Hepatocyte (in vitro differentiated cells): Measurements from ENCODE around the gene TAPT1.

Experiments
- EZH2 ChIP-seq: fragments of 200-600 bp; sonication (generic); IDR thresholded peaks from 2 replicates; pipeline ENCODE4 v1.6.1; 2016; ENCODE audit warnings: antibody characterized with exemption, mild to moderate bottlenecking, borderline replicate concordance
- EZH2phosphoT487 ChIP-seq: fragments of 200-600 bp; sonication (generic); IDR thresholded peaks from one replicate; pipeline ENCODE4 v1.6.1; 2018; ENCODE audit warnings: antibody characterized with exemption, mild to moderate bottlenecking, low read depth, moderate library complexity; ENCODE audit not compliant: unreplicated experiment, severe bottlenecking
- TF ChIP-seq, protein P1 (sequence below): fragments of 200-600 bp; sonication (generic); IDR thresholded peaks from 2 replicates; pipeline ENCODE4 v1.5.1; 2016; ENCODE audit warnings: antibody characterized with exemption, mild to moderate bottlenecking; ENCODE audit not compliant: poor library complexity

DNA sequence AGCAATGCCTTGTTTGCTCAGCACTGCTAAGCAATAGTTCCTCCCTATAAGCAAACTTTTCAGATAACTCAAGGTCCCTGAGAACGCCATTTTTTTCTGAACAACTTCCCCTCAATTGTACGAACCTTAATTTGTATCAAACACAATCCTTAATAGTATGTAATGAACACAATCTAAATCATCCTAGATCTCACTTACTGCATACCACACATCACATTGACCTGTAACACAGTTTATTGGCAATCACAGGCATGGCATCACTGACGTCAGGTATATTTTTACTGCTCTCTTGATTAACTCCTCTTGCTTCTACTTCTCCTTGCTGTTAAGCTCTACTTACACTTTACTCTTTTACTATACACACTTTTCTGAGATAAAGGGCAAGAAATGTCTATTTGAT lies 67.0 kb downstream of the TAPT1 start:
- TF ChIP-seq, protein P1, sequence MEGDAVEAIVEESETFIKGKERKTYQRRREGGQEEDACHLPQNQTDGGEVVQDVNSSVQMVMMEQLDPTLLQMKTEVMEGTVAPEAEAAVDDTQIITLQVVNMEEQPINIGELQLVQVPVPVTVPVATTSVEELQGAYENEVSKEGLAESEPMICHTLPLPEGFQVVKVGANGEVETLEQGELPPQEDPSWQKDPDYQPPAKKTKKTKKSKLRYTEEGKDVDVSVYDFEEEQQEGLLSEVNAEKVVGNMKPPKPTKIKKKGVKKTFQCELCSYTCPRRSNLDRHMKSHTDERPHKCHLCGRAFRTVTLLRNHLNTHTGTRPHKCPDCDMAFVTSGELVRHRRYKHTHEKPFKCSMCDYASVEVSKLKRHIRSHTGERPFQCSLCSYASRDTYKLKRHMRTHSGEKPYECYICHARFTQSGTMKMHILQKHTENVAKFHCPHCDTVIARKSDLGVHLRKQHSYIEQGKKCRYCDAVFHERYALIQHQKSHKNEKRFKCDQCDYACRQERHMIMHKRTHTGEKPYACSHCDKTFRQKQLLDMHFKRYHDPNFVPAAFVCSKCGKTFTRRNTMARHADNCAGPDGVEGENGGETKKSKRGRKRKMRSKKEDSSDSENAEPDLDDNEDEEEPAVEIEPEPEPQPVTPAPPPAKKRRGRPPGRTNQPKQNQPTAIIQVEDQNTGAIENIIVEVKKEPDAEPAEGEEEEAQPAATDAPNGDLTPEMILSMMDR = no peak
- TF ChIP-seq EZH2phosphoT487 = no peak
- no peak for TF ChIP-seq EZH2
